ENCODE data around the gene GADD45G.

The GADD45G gene

GRCh38 chr9:89610391-89610925 is 5.6 kb downstream of the GADD45G start:
- FAIRE-seq = no peak

- FAIRE-seq = no peak
Measured at GRCh38 chr9:89611425-89611824, 6.6 kb downstream of the GADD45G start.

- FAIRE-seq = no peak
Measured at GRCh38 chr9:89612566-89613278, 7.9 kb downstream of the GADD45G start.

- no peak for FAIRE-seq
Measured at GRCh38 chr9:89613912-89614892, 9.4 kb downstream of the GADD45G start.

GRCh38 chr9:89615661-89616060 is 10.8 kb downstream of the GADD45G start:
- FAIRE-seq = no peak

GRCh38 chr9:89616411-89616810 is 11.6 kb downstream of the GADD45G start:
- no peak for FAIRE-seq

- no peak for FAIRE-seq
Measured at GRCh38 chr9:89617978-89618377, 13.2 kb downstream of the GADD45G start.

- FAIRE-seq = no peak
Measured at GRCh38 chr9:89619019-89619418, 14.2 kb downstream of the GADD45G start.

GRCh38 chr9:89619424-89620138 is 14.8 kb downstream of the GADD45G start:
- FAIRE-seq = no peak

GRCh38 chr9:89621031-89621430 is 16.2 kb downstream of the GADD45G start:
- FAIRE-seq = no peak

GRCh38 chr9:89621676-89622075 is 16.9 kb downstream of the GADD45G start:
- FAIRE-seq = no peak

- FAIRE-seq = no peak
Measured at GRCh38 chr9:89622933-89623861, 18.4 kb downstream of the GADD45G start.

GRCh38 chr9:89623925-89624420 is 19.2 kb downstream of the GADD45G start:
- FAIRE-seq = no peak

GRCh38 chr9:89625721-89626687 is 21.2 kb downstream of the GADD45G start:
- FAIRE-seq = no peak

- no peak for FAIRE-seq
Measured at GRCh38 chr9:89626741-89627265, 22.0 kb downstream of the GADD45G start.

GRCh38 chr9:89628601-89629000 is 23.8 kb downstream of the GADD45G start:
- no peak for FAIRE-seq

- no peak for FAIRE-seq
Measured at GRCh38 chr9:89629081-89629976, 24.5 kb downstream of the GADD45G start.

- no peak for FAIRE-seq
Measured at GRCh38 chr9:89630508-89630907, 25.7 kb downstream of the GADD45G start.

- FAIRE-seq = no peak
Measured at GRCh38 chr9:89631384-89631783, 26.6 kb downstream of the GADD45G start.

Measured in endometrium (tissue), 2 donors.